Gastroesophageal sphincter (tissue), 4 donors: ENCODE results near the gene C1QL4. TPM values are rescaled to one million over a fixed set of nuclear protein-coding genes. Genes with fewer than 3 reads are reported as not detected.

Experiments used
- ATAC-seq: fragments of 150-250 bp; one replicate; pipeline ENCODE4 v1.9.1; 2016; ENCODE audit warnings: mild to moderate bottlenecking, moderate library complexity
- H3K27ac ChIP-seq, 4 donors: fragments of 200-600 bp; sonication (generic) in 3 of 4; 1 replicate in 3 of 4; 2 replicates in 1 of 4; pipeline ENCODE4 v1.5.1; 2016 to 2019
- H3K27me3 ChIP-seq: fragments of 200-600 bp; sonication (generic); one replicate; pipeline ENCODE4 v1.5.1; 2019
- H3K36me3 ChIP-seq, 2 donors: fragments of 200-600 bp; sonication (generic); one replicate each; pipeline ENCODE4 v1.5.1; 2019; ENCODE audit warnings: control low read depth in 1 of 2
- H3K4me1 ChIP-seq, 3 donors: fragments of 200-600 bp; sonication (generic); 1 replicate in 2 of 3; 2 replicates in 1 of 3; pipeline ENCODE4 v1.5.1; 2016 to 2019; ENCODE audit warnings: control low read depth in 2 of 3
- H3K4me3 ChIP-seq, 2 donors: fragments of 200-600 bp; sonication (generic); one replicate each; pipeline ENCODE4 v1.5.1; 2019; ENCODE audit warnings: mild to moderate bottlenecking in 1 of 2, moderate library complexity in 1 of 2
- H3K9me3 ChIP-seq, 3 donors: fragments of 200-600 bp; sonication (generic); one replicate each; pipeline ENCODE4 v1.5.1; 2017 to 2019; ENCODE audit warnings: control low read depth in 2 of 3
- EP300 ChIP-seq: sonication (generic); formaldehyde crosslinking; IDR thresholded peaks from one replicate; pipeline ENCODE4 v1.6.1; 2017; ENCODE audit warnings: antibody characterized with exemption, mild to moderate bottlenecking
- POLR2A ChIP-seq, 2 donors: fragments of 450-650 bp; IDR thresholded peaks; one replicate each; pipeline ENCODE4 v1.6.1; 2017; ENCODE audit warnings: antibody characterized with exemption in 2 of 2, mild to moderate bottlenecking in 2 of 2, moderate library complexity in 1 of 2
- POLR2AphosphoS5 ChIP-seq: sonication (generic); formaldehyde crosslinking; IDR thresholded peaks from one replicate; pipeline ENCODE4 v1.6.1; 2017; ENCODE audit warnings: antibody characterized with exemption
- WGBS, 2 donors: methylation state at CpG; one replicate each; pipeline ENCODE4 v1.1.5; 2018; ENCODE audit warnings: low coverage in 1 of 2; 5-methylcytosine and 5-hydroxymethylcytosine counted together
- total RNA-seq, 4 donors: library from RNA; depleted of rRNA; stranded (reverse); fragments of >200 nt; gene quantifications; one replicate each; pipeline ENCODE4 v1.1.0, GENCODE V29; 2016
- TF ChIP-seq, protein P1 (sequence below), 4 experiments: fragments of 200-600 bp in 2 of 4; fragments of 450-650 bp in 2 of 4; sonication (generic) in 1 of 4; IDR thresholded peaks; one replicate each; pipeline ENCODE4 v1.5.1; 2017 to 2019; ENCODE audit warnings: antibody characterized with exemption in 4 of 4, mild to moderate bottlenecking in 2 of 4, moderate library complexity in 2 of 4

The C1QL4 gene
- total RNA-seq, 4 donors from 2014 or later: not detected

DNA sequence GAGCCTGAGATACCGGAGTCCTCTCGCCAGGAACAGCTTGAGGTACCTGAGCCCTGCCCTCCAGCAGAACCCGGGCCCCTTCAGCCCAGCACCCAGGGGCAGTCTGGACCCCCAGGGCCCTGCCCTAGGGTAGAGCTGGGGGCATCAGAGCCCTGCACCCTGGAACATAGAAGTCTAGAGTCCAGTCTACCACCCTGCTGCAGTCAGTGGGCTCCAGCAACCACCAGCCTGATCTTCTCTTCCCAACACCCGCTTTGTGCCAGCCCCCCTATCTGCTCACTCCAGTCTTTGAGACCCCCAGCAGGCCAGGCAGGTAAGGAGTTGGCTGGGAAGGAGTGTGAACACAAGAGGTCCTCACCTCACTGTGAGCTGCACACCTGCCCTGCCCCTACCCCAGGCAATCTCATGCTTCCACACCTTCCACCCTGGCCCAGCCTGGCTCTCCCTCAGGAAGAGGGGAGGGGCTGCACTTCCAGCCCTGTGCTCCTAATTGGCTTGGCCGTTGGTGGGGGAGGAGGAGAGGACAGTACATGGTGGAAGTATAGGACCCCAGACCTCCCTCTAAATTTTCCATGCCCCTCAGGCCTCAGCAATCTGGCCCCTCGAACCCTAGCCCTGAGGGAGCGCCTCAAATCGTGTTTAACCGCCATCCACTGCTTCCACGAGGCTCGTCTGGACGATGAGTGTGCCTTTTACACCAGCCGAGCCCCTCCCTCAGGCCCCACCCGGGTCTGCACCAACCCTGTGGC is 6.2 kb downstream of the C1QL4 start:
- no peak for ATAC-seq
- Histone ChIP-seq H3K36me3 (no peaks in the 10 kb centered on the region), H3K4me3 (no peak overlapping the region), H3K9me3 (no peaks in the 10 kb centered on the region), H3K27me3 (peaks cover 64% of the 10 kb centered on the region), H3K4me1 (peaks cover 0 to 16% (median 0%) of the 10 kb centered on the region in 3 donors), H3K27ac (no peak overlapping the region)
- no peak for TF ChIP-seq POLR2AphosphoS5
- TF ChIP-seq EP300: no peak
- no peak for TF ChIP-seq POLR2A (IDR thresholded peaks at IDR 0.05)
- 60% methylated on average over 1 of the region's 14 CpGs; no CpG with 5 or more reads in 1 of the 2 donors for WGBS, 2 donors

DNA sequence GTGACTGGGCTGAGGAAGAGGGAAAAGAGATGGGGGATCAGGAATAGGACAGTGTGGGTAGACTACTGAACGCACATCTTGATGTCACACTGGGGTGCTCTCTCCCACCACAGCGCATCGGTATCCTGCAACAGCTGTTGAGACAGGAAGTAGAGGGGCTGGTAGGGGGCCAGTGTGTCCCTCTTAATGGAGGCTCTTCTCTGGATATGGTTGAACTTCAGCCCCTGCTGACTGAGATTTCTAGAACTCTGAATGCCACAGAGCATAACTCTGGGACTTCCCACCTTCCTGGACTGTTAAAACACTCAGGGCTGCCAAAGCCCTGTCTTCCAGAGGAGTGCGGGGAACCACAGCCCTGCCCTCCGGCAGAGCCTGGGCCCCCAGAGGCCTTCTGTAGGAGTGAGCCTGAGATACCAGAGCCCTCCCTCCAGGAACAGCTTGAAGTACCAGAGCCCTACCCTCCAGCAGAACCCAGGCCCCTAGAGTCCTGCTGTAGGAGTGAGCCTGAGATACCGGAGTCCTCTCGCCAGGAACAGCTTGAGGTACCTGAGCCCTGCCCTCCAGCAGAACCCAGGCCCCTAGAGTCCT is 6.9 kb downstream of the C1QL4 start:
- Histone ChIP-seq H3K36me3 (no peaks in the 10 kb centered on the region), H3K4me1 (peaks cover 0 to 16% (median 0%) of the 10 kb centered on the region in 3 donors), H3K27ac (no peak overlapping the region), H3K4me3 (no peak overlapping the region), H3K9me3 (no peaks in the 10 kb centered on the region), H3K27me3 (peaks cover 57% of the 10 kb centered on the region)
- no peak for TF ChIP-seq POLR2AphosphoS5
- no peak for TF ChIP-seq POLR2A (IDR thresholded peaks at IDR 0.05)
- TF ChIP-seq, protein P1, sequence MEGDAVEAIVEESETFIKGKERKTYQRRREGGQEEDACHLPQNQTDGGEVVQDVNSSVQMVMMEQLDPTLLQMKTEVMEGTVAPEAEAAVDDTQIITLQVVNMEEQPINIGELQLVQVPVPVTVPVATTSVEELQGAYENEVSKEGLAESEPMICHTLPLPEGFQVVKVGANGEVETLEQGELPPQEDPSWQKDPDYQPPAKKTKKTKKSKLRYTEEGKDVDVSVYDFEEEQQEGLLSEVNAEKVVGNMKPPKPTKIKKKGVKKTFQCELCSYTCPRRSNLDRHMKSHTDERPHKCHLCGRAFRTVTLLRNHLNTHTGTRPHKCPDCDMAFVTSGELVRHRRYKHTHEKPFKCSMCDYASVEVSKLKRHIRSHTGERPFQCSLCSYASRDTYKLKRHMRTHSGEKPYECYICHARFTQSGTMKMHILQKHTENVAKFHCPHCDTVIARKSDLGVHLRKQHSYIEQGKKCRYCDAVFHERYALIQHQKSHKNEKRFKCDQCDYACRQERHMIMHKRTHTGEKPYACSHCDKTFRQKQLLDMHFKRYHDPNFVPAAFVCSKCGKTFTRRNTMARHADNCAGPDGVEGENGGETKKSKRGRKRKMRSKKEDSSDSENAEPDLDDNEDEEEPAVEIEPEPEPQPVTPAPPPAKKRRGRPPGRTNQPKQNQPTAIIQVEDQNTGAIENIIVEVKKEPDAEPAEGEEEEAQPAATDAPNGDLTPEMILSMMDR (IDR thresholded peaks at IDR 0.05): no peak
- no peak for TF ChIP-seq EP300
- WGBS, 2 donors: 77 to 96% methylated on average over 3 to 4 of the region's 7 CpGs
- no peak for ATAC-seq

DNA sequence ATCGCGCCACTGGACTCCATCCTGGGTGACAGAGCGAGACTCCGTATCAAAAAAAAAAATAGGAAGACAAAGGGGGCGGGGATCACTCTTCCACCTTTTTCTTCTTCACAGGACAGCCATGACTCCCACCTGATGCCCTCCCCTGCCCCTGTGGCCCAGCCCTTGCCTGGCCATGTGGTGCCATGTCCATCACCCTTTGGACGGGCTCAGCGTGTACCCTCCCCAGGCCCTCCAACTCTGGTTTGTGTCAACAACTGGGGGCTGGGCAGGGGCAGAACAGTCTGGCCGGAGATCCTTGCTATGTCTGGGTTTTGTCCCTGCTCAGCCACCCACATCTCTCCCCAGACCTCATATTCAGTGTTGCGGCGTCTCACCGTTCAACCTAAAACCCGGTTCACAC is 8.2 kb downstream of the C1QL4 start:
- H3K4me3 ChIP-seq: no peak overlapping the region
- H3K36me3 ChIP-seq: no peaks in the 10 kb centered on the region
- H3K27me3 ChIP-seq: peaks cover 44% of the 10 kb centered on the region
- peaks cover 0 to 16% (median 0%) of the 10 kb centered on the region in 3 donors for H3K4me1 ChIP-seq
- no peak for TF ChIP-seq EP300
- TF ChIP-seq, protein P1 (IDR thresholded peaks at IDR 0.05): no peak
- no peak for TF ChIP-seq POLR2AphosphoS5
- no peak for TF ChIP-seq POLR2A (IDR thresholded peaks at IDR 0.05)
- no peaks in the 10 kb centered on the region for H3K9me3 ChIP-seq
- ATAC-seq: no peak
- WGBS, 2 donors: 90 to 93% methylated on average over 2 to 5 of the region's 12 CpGs
- no peak overlapping the region for H3K27ac ChIP-seq

DNA sequence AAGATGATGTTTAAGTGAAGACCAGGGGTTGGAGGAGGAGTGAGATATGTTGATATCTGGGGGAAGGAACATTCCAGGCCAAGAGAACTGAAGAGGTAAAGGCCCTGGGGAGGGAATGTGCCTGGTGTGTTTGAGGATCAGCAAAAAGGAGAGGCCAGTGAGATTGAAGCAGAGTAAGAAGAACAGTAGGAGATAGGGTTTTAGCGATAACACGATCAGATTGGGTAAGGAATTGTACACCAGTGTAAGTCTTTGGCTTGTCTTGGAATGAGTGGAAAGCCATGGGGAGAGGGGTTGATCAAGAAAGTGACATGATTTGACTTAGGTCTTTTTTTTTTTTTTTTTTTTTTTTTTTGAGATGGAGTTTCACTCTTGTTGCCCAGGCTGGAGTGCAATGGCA is 9.1 kb downstream of the C1QL4 start:
- Histone ChIP-seq H3K27ac (no peak overlapping the region), H3K4me1 (peaks cover 0 to 18% (median 5%) of the 10 kb centered on the region in 3 donors), H3K9me3 (no peaks in the 10 kb centered on the region), H3K27me3 (peaks cover 35% of the 10 kb centered on the region), H3K36me3 (no peaks in the 10 kb centered on the region), H3K4me3 (no peak overlapping the region)
- TF ChIP-seq, protein P1 (IDR thresholded peaks at IDR 0.05): no peak
- no peak for TF ChIP-seq POLR2AphosphoS5
- TF ChIP-seq POLR2A (IDR thresholded peaks at IDR 0.05): no peak
- TF ChIP-seq EP300: no peak
- 91 to 95% methylated on average over 2 of the region's 2 CpGs for WGBS, 2 donors
- no peak for ATAC-seq

DNA sequence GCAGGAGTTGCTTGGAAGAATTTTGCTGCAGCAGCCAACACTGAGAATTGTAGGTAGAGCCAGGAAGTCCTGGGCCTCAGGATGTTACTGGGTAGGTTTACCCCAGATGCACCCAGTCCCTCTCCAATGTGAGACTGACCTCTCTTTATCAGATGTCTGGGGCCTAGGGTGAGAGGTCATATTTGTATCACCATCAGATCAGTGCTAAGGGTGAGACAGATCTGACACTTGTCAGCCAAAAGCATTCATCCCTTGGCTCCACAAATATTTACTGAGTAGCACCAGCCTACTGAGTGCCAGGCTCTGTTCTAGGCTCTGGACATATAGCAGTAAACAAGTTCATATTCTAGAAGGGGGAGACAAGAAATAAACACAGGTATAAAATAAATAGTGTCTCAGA is 9.6 kb downstream of the C1QL4 start:
- H3K9me3 ChIP-seq: no peaks in the 10 kb centered on the region
- no peak overlapping the region for H3K4me3 ChIP-seq
- TF ChIP-seq POLR2AphosphoS5 (no peak), POLR2A (IDR thresholded peaks at IDR 0.05) (no peak), EP300 (no peak)
- TF ChIP-seq, protein P1 (IDR thresholded peaks at IDR 0.05): no peak
- H3K27me3 ChIP-seq: peaks cover 29% of the 10 kb centered on the region
- no peak overlapping the region for H3K27ac ChIP-seq
- no peaks in the 10 kb centered on the region for H3K36me3 ChIP-seq
- ATAC-seq: no peak
- peaks cover 0 to 18% (median 6%) of the 10 kb centered on the region in 3 donors for H3K4me1 ChIP-seq
